ENCODE results near the gene HNRNPH2.

DNA sequence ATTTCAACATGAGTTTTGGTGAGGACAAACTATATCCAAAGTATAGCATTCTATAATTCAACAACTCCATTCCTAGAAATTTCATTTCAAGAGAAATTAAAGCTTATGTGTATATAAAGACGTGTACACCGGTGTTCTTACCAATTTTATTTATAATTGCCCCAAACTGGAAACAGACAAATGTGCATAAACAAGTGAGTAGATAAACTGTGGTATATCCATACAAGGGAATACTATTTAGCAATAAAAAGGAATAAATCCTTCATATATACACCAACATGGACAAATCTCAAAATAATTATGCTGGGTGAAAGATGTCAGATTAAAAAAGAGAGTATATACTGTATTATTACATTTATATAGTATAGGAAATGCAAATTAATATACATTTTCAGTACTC is 19.9 kb downstream of the HNRNPH2 start:
- TF ChIP-seq, protein P1, sequence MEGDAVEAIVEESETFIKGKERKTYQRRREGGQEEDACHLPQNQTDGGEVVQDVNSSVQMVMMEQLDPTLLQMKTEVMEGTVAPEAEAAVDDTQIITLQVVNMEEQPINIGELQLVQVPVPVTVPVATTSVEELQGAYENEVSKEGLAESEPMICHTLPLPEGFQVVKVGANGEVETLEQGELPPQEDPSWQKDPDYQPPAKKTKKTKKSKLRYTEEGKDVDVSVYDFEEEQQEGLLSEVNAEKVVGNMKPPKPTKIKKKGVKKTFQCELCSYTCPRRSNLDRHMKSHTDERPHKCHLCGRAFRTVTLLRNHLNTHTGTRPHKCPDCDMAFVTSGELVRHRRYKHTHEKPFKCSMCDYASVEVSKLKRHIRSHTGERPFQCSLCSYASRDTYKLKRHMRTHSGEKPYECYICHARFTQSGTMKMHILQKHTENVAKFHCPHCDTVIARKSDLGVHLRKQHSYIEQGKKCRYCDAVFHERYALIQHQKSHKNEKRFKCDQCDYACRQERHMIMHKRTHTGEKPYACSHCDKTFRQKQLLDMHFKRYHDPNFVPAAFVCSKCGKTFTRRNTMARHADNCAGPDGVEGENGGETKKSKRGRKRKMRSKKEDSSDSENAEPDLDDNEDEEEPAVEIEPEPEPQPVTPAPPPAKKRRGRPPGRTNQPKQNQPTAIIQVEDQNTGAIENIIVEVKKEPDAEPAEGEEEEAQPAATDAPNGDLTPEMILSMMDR (IDR thresholded peaks at IDR 0.05; ENCODE audit: low read length), result no peak
- TF ChIP-seq EZH2phosphoT487 (IDR thresholded peaks at IDR 0.05; ENCODE audit: low read length) (no peak), EZH2 (optimal IDR thresholded peaks at IDR 0.05; ENCODE audit: low read depth, low read length) (no peak)

All from MM.1S (cell line).